Fibroblast of pulmonary artery (primary cell): Measurements from ENCODE around the gene EIF4B.

Experiments
- DNase-seq: peaks from one replicate; pipeline ENCODE4 v3.0.0-alpha.2; 2010; ENCODE audit warnings: low read depth
- H3K4me3 ChIP-seq: replicated peaks from 2 replicates; pipeline ENCODE4 v1.5.1; 2011; ENCODE audit warnings: low read depth, mild to moderate bottlenecking, control low read depth, low read length, moderate library complexity
- CTCF ChIP-seq: IDR thresholded peaks from 2 replicates; pipeline ENCODE4 v1.5.1; 2011; ENCODE audit warnings: mild to moderate bottlenecking, control low read depth, low read length, inconsistent platforms; ENCODE audit errors: missing control alignments

Gene EIF4B

GRCh38 chr12:53067993-53068770 lies 61.9 kb downstream of the EIF4B start:
- DNase-seq, result no peak
- no peak for TF ChIP-seq CTCF
- no peak overlapping the region for H3K4me3 ChIP-seq

GRCh38 chr12:53068811-53069585 lies 62.7 kb downstream of the EIF4B start:
- TF ChIP-seq CTCF, result no peak
- no peak for DNase-seq
- H3K4me3 ChIP-seq, result no peak overlapping the region

- DNase-seq, result no peak
- no peak for TF ChIP-seq CTCF
- H3K4me3 ChIP-seq, result no peak overlapping the region
Observed at GRCh38 chr12:53069621-53070410, 63.6 kb downstream of the EIF4B start.

- no peak for TF ChIP-seq CTCF
- no peak for DNase-seq
- no peak overlapping the region for H3K4me3 ChIP-seq
Observed at GRCh38 chr12:53070877-53071492, 64.7 kb downstream of the EIF4B start.

- H3K4me3 ChIP-seq, result no peak overlapping the region
- DNase-seq, result peak; percentile 62
- peak; percentile 31 for TF ChIP-seq CTCF
Observed at GRCh38 chr12:53071591-53072551, 65.6 kb downstream of the EIF4B start.
